Endothelial cell of umbilical vein (primary cell): ENCODE data around the gene FHIT. TPM values are rescaled to one million over a fixed set of nuclear protein-coding genes. Genes with fewer than 3 reads are reported as not detected.

Experiments
- BruUV-seq: library from RNA; stranded (reverse); fragments of 400-500 nt; replicated peaks from 2 replicates; lab custom pipeline; 2021; lab: Mats Ljungman, UMichigan
- CTCF ChIA-PET: fragments of 300-600, 350-600 bp; sonication (Branson Sonifier 250); formaldehyde crosslinking; loops from one replicate; lab custom pipeline; 2021; ENCODE audit warnings: antibody characterized with exemption, inconsistent platforms; lab: Charles Lee
- POLR2A ChIA-PET: fragments of 300-600, 350-600 bp; sonication (Branson Sonifier 250); formaldehyde crosslinking; loops from one replicate; lab custom pipeline; 2021; ENCODE audit warnings: antibody characterized with exemption, inconsistent platforms; lab: Charles Lee
- DNase-seq: peaks from one replicate; pipeline ENCODE4 v3.0.0-alpha.2; 2011; ENCODE audit warnings: low read depth, low spot score
- FAIRE-seq: peaks from 2 replicates; lab custom pipeline; 2011; peaks lifted over from hg19 to GRCh38; lab: Jason Lieb, UNC
- H2AFZ ChIP-seq: 2 replicates; pipeline ENCODE4 v1.6.0; 2012; ENCODE audit warnings: low read depth, low read length, control low read depth, inconsistent platforms
- H3K27ac ChIP-seq: 2 replicates; pipeline ENCODE4 v1.5.1; 2011; ENCODE audit warnings: low read depth, mild to moderate bottlenecking, control low read depth, low read length, moderate library complexity; ENCODE audit not compliant: insufficient read depth
- H3K27me3 ChIP-seq, 2 experiments: 2 replicates each; pipeline versions ENCODE4 v1.6.0 to v1.6.1; 2011; ENCODE audit warnings: low read length in 2 of 2, mixed read lengths in 1 of 2; ENCODE audit not compliant: control insufficient read depth in 2 of 2, insufficient read depth in 2 of 2
- H3K36me3 ChIP-seq, 2 experiments: 2 replicates in 1 of 2; 3 replicates in 1 of 2; pipeline ENCODE4 v1.5.1; 2011; ENCODE audit warnings: low read length in 2 of 2, mild to moderate bottlenecking in 1 of 2, moderate library complexity in 1 of 2; ENCODE audit not compliant: control insufficient read depth in 2 of 2, insufficient read depth in 2 of 2; ENCODE audit errors: extremely low read depth in 1 of 2
- H3K4me1 ChIP-seq: 3 replicates; pipeline ENCODE4 v1.5.1; 2011; ENCODE audit warnings: mild to moderate bottlenecking, low read length; ENCODE audit not compliant: control insufficient read depth, insufficient read depth; ENCODE audit errors: extremely low read depth
- H3K4me2 ChIP-seq: 2 replicates; pipeline ENCODE4 v1.6.1; 2011; ENCODE audit warnings: low read length, control low read depth, mixed read lengths; ENCODE audit not compliant: insufficient read depth
- H3K4me3 ChIP-seq, 3 experiments: fragments of 200-600 bp in 1 of 3; sonication (generic), shearing (Covaris generic) in 1 of 3; replicated peaks in 1 of 3; 2 replicates each; pipeline ENCODE4 v1.5.1; 2011 to 2016; ENCODE audit warnings: control low read depth in 3 of 3, low read length in 3 of 3, mild to moderate bottlenecking in 2 of 3, inconsistent platforms in 1 of 3, low read depth in 1 of 3, moderate library complexity in 1 of 3; ENCODE audit not compliant: insufficient read depth in 1 of 3
- H3K79me2 ChIP-seq: 2 replicates; pipeline ENCODE4 v1.6.0; 2012; ENCODE audit warnings: low read length, inconsistent platforms; ENCODE audit not compliant: control insufficient read depth, insufficient read depth
- H3K9ac ChIP-seq: replicated peaks from 2 replicates; pipeline ENCODE3; 2011; ENCODE audit warnings: low read length, control low read depth; ENCODE audit not compliant: insufficient read depth; ENCODE audit errors: extremely low read depth
- H3K9me1 ChIP-seq: replicated peaks from 3 replicates; pipeline ENCODE4 v1.6.0; 2011; ENCODE audit warnings: mild to moderate bottlenecking, low read length; ENCODE audit not compliant: control insufficient read depth, insufficient read depth; ENCODE audit errors: extremely low read depth
- H3K9me3 ChIP-seq: replicated peaks from 2 replicates; pipeline ENCODE4 v1.5.1; 2012; ENCODE audit warnings: low read length, inconsistent platforms; ENCODE audit not compliant: control insufficient read depth, insufficient read depth
- H4K20me1 ChIP-seq: replicated peaks from 2 replicates; pipeline ENCODE3; 2011; ENCODE audit warnings: mild to moderate bottlenecking, low read length; ENCODE audit not compliant: control insufficient read depth, insufficient read depth; ENCODE audit errors: extremely low read depth
- EZH2 ChIP-seq: IDR thresholded peaks from 2 replicates; pipeline ENCODE4 v1.6.1; 2012; ENCODE audit warnings: borderline replicate concordance, low read depth, mild to moderate bottlenecking, moderate library complexity, low read length, inconsistent platforms; ENCODE audit not compliant: severe bottlenecking
- FOS ChIP-seq: IDR thresholded peaks from 2 replicates; pipeline ENCODE4 v1.6.1; 2011; ENCODE audit warnings: mild to moderate bottlenecking, low read length, moderate library complexity, borderline replicate concordance; ENCODE audit not compliant: insufficient read depth
- GATA2 ChIP-seq: IDR thresholded peaks from 2 replicates; pipeline ENCODE4 v1.7.0; 2011; ENCODE audit warnings: low read depth, mild to moderate bottlenecking, moderate library complexity, mixed read lengths, low read length; ENCODE audit not compliant: insufficient read length, insufficient read depth
- JUN ChIP-seq: IDR thresholded peaks from 2 replicates; pipeline ENCODE4 v1.6.1; 2011; ENCODE audit warnings: borderline replicate concordance, low read depth; ENCODE audit not compliant: insufficient read length, insufficient read depth
- MYC ChIP-seq: IDR thresholded peaks from one replicate; pipeline ENCODE4 v1.6.1; 2011; ENCODE audit warnings: mild to moderate bottlenecking, low read depth, low read length
- POLR2A ChIP-seq: IDR thresholded peaks from 2 replicates; pipeline ENCODE4 v1.6.1; 2012; ENCODE audit warnings: low read depth, mild to moderate bottlenecking, control low read depth, low read length
- POLR2AphosphoS5 ChIP-seq: IDR thresholded peaks from 2 replicates; pipeline ENCODE4 v1.6.1; 2012; ENCODE audit warnings: low read depth, mild to moderate bottlenecking, control low read depth, low read length, moderate library complexity; ENCODE audit not compliant: insufficient read depth
- dilution Hi-C: fragments of 300-500 bp; cut with MboI; formaldehyde crosslinking; loops from one replicate; pipeline ENCODE4 v1.15.0; 2019; ENCODE audit warnings: low sequenced_read_pairs; ENCODE audit not compliant: extremely low pct_ligation_motif_present
- intact Hi-C: fragments of 100-400 bp; cut with micrococcal nuclease; formaldehyde crosslinking; loops from one replicate; pipeline ENCODE4 v1.10.0; 2022
- polyA plus RNA-seq, 4 experiments: library from polyadenylated mRNA; depleted of rRNA in 3 of 4; stranded (reverse) in 3 of 4; unstranded in 1 of 4; fragments of >200 nt; gene quantifications; 2 replicates each; pipeline versions ENCODE4 v1.2.1 to v1.2.3, GENCODE V29; 2011 to 2012; ENCODE audit warnings: missing spikeins in 1 of 4
- total RNA-seq: library from RNA; stranded (reverse); gene quantifications from 2 replicates; pipeline ENCODE4 v1.2.3, GENCODE V29; 2021
- TF ChIP-seq, protein P1 (sequence below): IDR thresholded peaks from 2 replicates; pipeline ENCODE4 v1.6.1; 2011; ENCODE audit not compliant: insufficient read depth, insufficient read length
- TF ChIP-seq, protein P2 (sequence below), 2 donors: IDR thresholded peaks; 1 replicate in 1 of 2; 2 replicates in 1 of 2; pipeline ENCODE4 v1.5.1; 2011; ENCODE audit warnings: low read length in 2 of 2, mild to moderate bottlenecking in 2 of 2, moderate library complexity in 2 of 2, control low read depth in 1 of 2, inconsistent platforms in 1 of 2, low read depth in 1 of 2; ENCODE audit not compliant: insufficient read depth in 1 of 2; ENCODE audit errors: extremely low read depth in 1 of 2

FHIT gene
- total and polyA plus RNA-seq, 2 donors (not counting 3 experiments of a cell fraction or from before 2014, with no cell fraction given), result 0.47 to 2.2 TPM

DNA sequence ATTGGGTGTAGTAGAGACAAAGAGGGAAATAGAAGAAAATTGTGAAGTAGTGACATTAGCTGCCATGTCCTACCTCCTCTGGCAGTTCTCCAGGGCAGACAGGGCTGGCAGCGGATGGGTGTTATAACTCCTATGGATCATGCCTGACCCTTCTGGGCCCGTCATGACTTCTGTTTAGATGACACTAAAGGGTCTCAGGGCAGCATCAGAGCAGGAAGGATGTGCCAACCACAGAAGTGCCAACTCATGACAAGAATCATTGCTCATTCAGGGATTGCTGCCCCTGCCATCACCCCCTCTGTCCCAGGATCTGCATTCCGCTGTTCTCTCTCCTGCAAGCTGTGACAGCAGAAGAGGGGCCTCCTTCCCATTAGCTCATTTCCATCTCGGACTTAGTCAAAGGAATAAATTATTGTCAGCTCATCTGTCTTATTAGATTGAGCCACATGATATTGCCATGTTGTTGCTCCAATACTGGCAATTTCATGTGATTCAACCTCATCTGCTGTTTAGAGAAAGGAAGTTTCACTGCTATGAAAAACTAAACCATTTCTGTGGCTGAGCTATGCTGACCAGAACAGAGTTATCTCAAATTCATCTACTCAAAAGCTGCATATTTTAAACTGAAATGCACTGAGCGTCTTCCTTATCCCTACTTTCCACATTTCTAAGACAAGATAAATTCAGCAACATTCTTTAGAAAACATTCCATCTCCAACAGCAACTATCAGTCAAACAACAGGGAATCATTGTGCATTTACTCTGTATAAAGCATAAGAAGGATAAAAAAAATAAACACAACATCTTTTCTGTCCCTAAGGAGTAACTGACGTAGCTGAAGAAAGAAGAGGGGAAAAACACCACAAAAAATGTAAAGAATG lies 271.6 kb downstream of the FHIT start:
- TF ChIP-seq, protein P1, sequence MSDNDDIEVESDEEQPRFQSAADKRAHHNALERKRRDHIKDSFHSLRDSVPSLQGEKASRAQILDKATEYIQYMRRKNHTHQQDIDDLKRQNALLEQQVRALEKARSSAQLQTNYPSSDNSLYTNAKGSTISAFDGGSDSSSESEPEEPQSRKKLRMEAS, result no peak
- TF ChIP-seq POLR2A, result no peak
- TF ChIP-seq FOS, result no peak
- no peak for TF ChIP-seq GATA2
- no peak for TF ChIP-seq MYC
- TF ChIP-seq POLR2AphosphoS5, result no peak
- no peak for TF ChIP-seq JUN
- no peak for TF ChIP-seq EZH2
- TF ChIP-seq, protein P2, sequence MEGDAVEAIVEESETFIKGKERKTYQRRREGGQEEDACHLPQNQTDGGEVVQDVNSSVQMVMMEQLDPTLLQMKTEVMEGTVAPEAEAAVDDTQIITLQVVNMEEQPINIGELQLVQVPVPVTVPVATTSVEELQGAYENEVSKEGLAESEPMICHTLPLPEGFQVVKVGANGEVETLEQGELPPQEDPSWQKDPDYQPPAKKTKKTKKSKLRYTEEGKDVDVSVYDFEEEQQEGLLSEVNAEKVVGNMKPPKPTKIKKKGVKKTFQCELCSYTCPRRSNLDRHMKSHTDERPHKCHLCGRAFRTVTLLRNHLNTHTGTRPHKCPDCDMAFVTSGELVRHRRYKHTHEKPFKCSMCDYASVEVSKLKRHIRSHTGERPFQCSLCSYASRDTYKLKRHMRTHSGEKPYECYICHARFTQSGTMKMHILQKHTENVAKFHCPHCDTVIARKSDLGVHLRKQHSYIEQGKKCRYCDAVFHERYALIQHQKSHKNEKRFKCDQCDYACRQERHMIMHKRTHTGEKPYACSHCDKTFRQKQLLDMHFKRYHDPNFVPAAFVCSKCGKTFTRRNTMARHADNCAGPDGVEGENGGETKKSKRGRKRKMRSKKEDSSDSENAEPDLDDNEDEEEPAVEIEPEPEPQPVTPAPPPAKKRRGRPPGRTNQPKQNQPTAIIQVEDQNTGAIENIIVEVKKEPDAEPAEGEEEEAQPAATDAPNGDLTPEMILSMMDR (IDR thresholded peaks at IDR 0.05; ENCODE audit: extremely low read depth in 1 of 2, insufficient read depth in 1 of 2, low read depth in 1 of 2, low read length in 2 of 2), result no peak
- Histone ChIP-seq H3K4me3 (no peak overlapping the region), H3K27ac (no peak overlapping the region), H3K9me1 (no peaks in the 10 kb centered on the region), H4K20me1 (no peaks in the 10 kb centered on the region), H3K9ac (no peak overlapping the region), H3K36me3 (no peaks in the 10 kb centered on the region), H3K9me3 (no peaks in the 10 kb centered on the region), H3K4me1 (no peaks in the 10 kb centered on the region), H2AFZ (no peak overlapping the region), H3K27me3 (no peaks in the 10 kb centered on the region), H3K79me2 (no peaks in the 10 kb centered on the region), H3K4me2 (no peak overlapping the region)
- ChIA-PET POLR2A (no interaction called here), CTCF (interaction anchor here (1.5 kb wide), 1 partner anchor 19 kb away, joined by 4 read pairs; no protein-coding TSS in a partner anchor)
- BruUV-seq, result no TSS peak
- FAIRE-seq (no peak), DNase-seq (no peak)
- intact Hi-C loops (no loop called here), dilution Hi-C loops (no loop called here)
